Osteoblast (primary cell): ENCODE results near the gene LMAN2. TPM values are rescaled to one million over a fixed set of nuclear protein-coding genes. Genes with fewer than 3 reads are reported as not detected.

Experiments used
- DNase-seq: peaks from one replicate; pipeline ENCODE4 v3.0.0; 2011; ENCODE audit warnings: low spot score, mixed read lengths; ENCODE audit not compliant: insufficient read length; ENCODE audit errors: missing footprints
- H2AFZ ChIP-seq: 2 replicates; pipeline ENCODE4 v1.6.0; 2011; ENCODE audit warnings: mild to moderate bottlenecking, low read length
- H3K27ac ChIP-seq: 2 replicates; pipeline ENCODE4 v1.5.1; 2011; ENCODE audit warnings: mild to moderate bottlenecking, low read depth, low read length, moderate library complexity
- H3K27me3 ChIP-seq: 2 replicates; pipeline ENCODE4 v1.6.0; 2012; ENCODE audit warnings: mild to moderate bottlenecking, control low read depth, inconsistent platforms, low read length, moderate library complexity; ENCODE audit not compliant: insufficient read depth
- H3K36me3 ChIP-seq: 2 replicates; pipeline ENCODE4 v1.5.1; 2011; ENCODE audit warnings: mild to moderate bottlenecking, low read length, control low read depth, moderate library complexity; ENCODE audit not compliant: insufficient read depth
- H3K4me1 ChIP-seq: 2 replicates; pipeline ENCODE4 v1.5.1; 2011; ENCODE audit warnings: mild to moderate bottlenecking, low read length, control low read depth, moderate library complexity; ENCODE audit not compliant: insufficient read depth
- H3K4me2 ChIP-seq: 2 replicates; pipeline ENCODE4 v1.6.0; 2011; ENCODE audit warnings: mild to moderate bottlenecking, low read length; ENCODE audit not compliant: insufficient read depth
- H3K4me3 ChIP-seq: fragments of 200-600 bp; sonication (generic); 3 replicates; pipeline ENCODE4 v1.5.1; 2012; ENCODE audit warnings: mild to moderate bottlenecking, low read length, inconsistent platforms; ENCODE audit not compliant: insufficient read depth
- H3K79me2 ChIP-seq: 2 replicates; pipeline ENCODE4 v1.6.0; 2012; ENCODE audit warnings: mild to moderate bottlenecking, low read length, control low read depth, inconsistent platforms; ENCODE audit not compliant: insufficient read depth
- H3K9me3 ChIP-seq: 2 replicates; pipeline ENCODE4 v1.5.1; 2011; ENCODE audit warnings: low read depth, low read length, control low read depth
- H4K20me1 ChIP-seq: 2 replicates; pipeline ENCODE4 v1.6.0; 2012; ENCODE audit warnings: mild to moderate bottlenecking, low read length, control low read depth; ENCODE audit not compliant: insufficient read depth
- total RNA-seq: library from RNA; depleted of rRNA; stranded (reverse); fragments of >200 nt; gene quantifications from 2 replicates; pipeline ENCODE4 v1.2.3, GENCODE V29; 2012
- TF ChIP-seq, protein P1 (sequence below): IDR thresholded peaks from 2 replicates; pipeline ENCODE4 v1.5.1; 2011; ENCODE audit warnings: mild to moderate bottlenecking, low read depth, low read length, moderate library complexity; ENCODE audit errors: extremely low read depth

Gene LMAN2
- total RNA-seq, 1 donor, result 356 TPM

- Histone ChIP-seq H2AFZ (peak overlapping the region; percentile 73), H3K27ac (peak overlapping the region; percentile 85), H3K27me3 (no peaks in the 10 kb centered on the region), H4K20me1 (peaks cover 25% of the 10 kb centered on the region), H3K4me3 (peak overlapping the region; percentile 91), H3K4me2 (peak overlapping the region; percentile 93), H3K36me3 (peaks cover 49% of the 10 kb centered on the region), H3K4me1 (peaks cover 21% of the 10 kb centered on the region), H3K79me2 (peaks cover 60% of the 10 kb centered on the region), H3K9me3 (no peaks in the 10 kb centered on the region)
- DNase-seq, result peak; percentile 78
- TF ChIP-seq, protein P1, sequence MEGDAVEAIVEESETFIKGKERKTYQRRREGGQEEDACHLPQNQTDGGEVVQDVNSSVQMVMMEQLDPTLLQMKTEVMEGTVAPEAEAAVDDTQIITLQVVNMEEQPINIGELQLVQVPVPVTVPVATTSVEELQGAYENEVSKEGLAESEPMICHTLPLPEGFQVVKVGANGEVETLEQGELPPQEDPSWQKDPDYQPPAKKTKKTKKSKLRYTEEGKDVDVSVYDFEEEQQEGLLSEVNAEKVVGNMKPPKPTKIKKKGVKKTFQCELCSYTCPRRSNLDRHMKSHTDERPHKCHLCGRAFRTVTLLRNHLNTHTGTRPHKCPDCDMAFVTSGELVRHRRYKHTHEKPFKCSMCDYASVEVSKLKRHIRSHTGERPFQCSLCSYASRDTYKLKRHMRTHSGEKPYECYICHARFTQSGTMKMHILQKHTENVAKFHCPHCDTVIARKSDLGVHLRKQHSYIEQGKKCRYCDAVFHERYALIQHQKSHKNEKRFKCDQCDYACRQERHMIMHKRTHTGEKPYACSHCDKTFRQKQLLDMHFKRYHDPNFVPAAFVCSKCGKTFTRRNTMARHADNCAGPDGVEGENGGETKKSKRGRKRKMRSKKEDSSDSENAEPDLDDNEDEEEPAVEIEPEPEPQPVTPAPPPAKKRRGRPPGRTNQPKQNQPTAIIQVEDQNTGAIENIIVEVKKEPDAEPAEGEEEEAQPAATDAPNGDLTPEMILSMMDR, result no peak
These were observed 47.5 kb downstream of the LMAN2 start for GRCh38 chr5:177303925-177304391.

GRCh38 chr5:177303121-177303924, 48.1 kb downstream of the LMAN2 start, which contains the start of the genes PRELID1 and RAB24:
PRELID1 (plus strand) TSS chr5:177303799; CDS start chr5:177303986, 187 bp downstream.
RAB24 (minus strand) TSS chr5:177303719; CDS start chr5:177303288, 431 bp downstream.
- Histone ChIP-seq H3K79me2 (peaks cover 59% of the 10 kb centered on the region), H4K20me1 (peaks cover 25% of the 10 kb centered on the region), H3K4me1 (peaks cover 21% of the 10 kb centered on the region), H3K36me3 (peaks cover 55% of the 10 kb centered on the region), H2AFZ (peak within 1 kb of the TSS; percentile 73), H3K27me3 (no peaks in the 10 kb centered on the region), H3K9me3 (no peaks in the 10 kb centered on the region), H3K4me2 (peak within 1 kb of the TSS; percentile 93), H3K27ac (peak within 1 kb of the TSS; percentile 85), H3K4me3 (peak within 1 kb of the TSS; percentile 91)
- peak; percentile 99 for DNase-seq
- TF ChIP-seq, protein P1, result no peak

- H3K79me2 ChIP-seq, result peaks cover 59% of the 10 kb centered on the region
- TF ChIP-seq, protein P1, result peak; percentile 19
- H3K4me1 ChIP-seq, result peaks cover 21% of the 10 kb centered on the region
- peak overlapping the region; percentile 93 for H3K4me2 ChIP-seq
- peak overlapping the region; percentile 91 for H3K4me3 ChIP-seq
- H3K27me3 ChIP-seq, result no peaks in the 10 kb centered on the region
- H3K9me3 ChIP-seq, result no peaks in the 10 kb centered on the region
- peak overlapping the region; percentile 58 for H3K27ac ChIP-seq
- no peak overlapping the region for H2AFZ ChIP-seq
- H4K20me1 ChIP-seq, result peaks cover 25% of the 10 kb centered on the region
- H3K36me3 ChIP-seq, result peaks cover 59% of the 10 kb centered on the region
- DNase-seq, result peak; percentile 94
These were observed 48.9 kb downstream of the LMAN2 start for GRCh38 chr5:177302354-177303110.
